H9 (cell line): ENCODE data around the gene C1orf21. TPM values are rescaled to one million over a fixed set of nuclear protein-coding genes. Genes with fewer than 3 reads are reported as not detected.

Experiments used
- DNase-seq: peaks from one replicate; pipeline ENCODE4 v3.0.0-alpha.2; 2017
- H2AFZ ChIP-seq: one replicate; pipeline ENCODE4 v1.6.1; 2013; ENCODE audit warnings: mild to moderate bottlenecking, low read length, control low read depth, moderate library complexity
- H2AK5ac ChIP-seq: 2 replicates; pipeline ENCODE4 v1.6.1; 2013; ENCODE audit warnings: low read length, control low read depth, mixed read lengths; ENCODE audit not compliant: insufficient read length
- H2BK120ac ChIP-seq: one replicate; pipeline ENCODE4 v1.6.1; 2013; ENCODE audit warnings: low read depth, mild to moderate bottlenecking, low read length, control low read depth, inconsistent platforms; ENCODE audit not compliant: poor library complexity, severe bottlenecking
- H2BK12ac ChIP-seq: 2 replicates; pipeline ENCODE4 v1.6.1; 2013; ENCODE audit warnings: low read length, control low read depth, mixed read lengths, low read depth; ENCODE audit not compliant: insufficient read length
- H2BK15ac ChIP-seq: 2 replicates; pipeline ENCODE4 v1.6.1; 2013; ENCODE audit warnings: low read depth, low read length, control low read depth
- H2BK20ac ChIP-seq: one replicate; pipeline ENCODE4 v1.6.1; 2013; ENCODE audit warnings: low read depth, mild to moderate bottlenecking, low read length, control low read depth, inconsistent platforms; ENCODE audit not compliant: poor library complexity, severe bottlenecking
- H2BK5ac ChIP-seq: 2 replicates; pipeline ENCODE4 v1.6.1; 2013; ENCODE audit warnings: low read length, control low read depth, mixed read lengths; ENCODE audit not compliant: insufficient read length
- H3K14ac ChIP-seq: 2 replicates; pipeline ENCODE4 v1.6.1; 2013; ENCODE audit warnings: low read length, control low read depth; ENCODE audit not compliant: insufficient read depth
- H3K18ac ChIP-seq: 2 replicates; pipeline ENCODE4 v1.6.1; 2013; ENCODE audit warnings: low read depth, mild to moderate bottlenecking, mixed read lengths, low read length, control low read depth; ENCODE audit not compliant: insufficient read length
- H3K23ac ChIP-seq: 2 replicates; pipeline ENCODE4 v1.6.1; 2013; ENCODE audit warnings: low read length, control low read depth, mixed read lengths, low read depth; ENCODE audit not compliant: insufficient read length
- H3K23me2 ChIP-seq: 2 replicates; pipeline ENCODE4 v1.6.1; 2013; ENCODE audit warnings: low read depth, mild to moderate bottlenecking, mixed read lengths, low read length, control low read depth; ENCODE audit not compliant: insufficient read length, poor library complexity, severe bottlenecking
- H3K27ac ChIP-seq: 2 replicates; pipeline ENCODE4 v1.5.1; 2013; ENCODE audit warnings: low read length, control low read depth, mixed read lengths, low read depth; ENCODE audit not compliant: insufficient read length
- H3K27me3 ChIP-seq: 2 replicates; pipeline ENCODE4 v1.6.1; 2013; ENCODE audit warnings: low read length, control low read depth, inconsistent platforms; ENCODE audit not compliant: insufficient read depth
- H3K4ac ChIP-seq: 2 replicates; pipeline ENCODE4 v1.6.1; 2013; ENCODE audit warnings: low read depth, mild to moderate bottlenecking, control low read depth, inconsistent platforms, low read length, moderate library complexity
- H3K4me1 ChIP-seq: 2 replicates; pipeline ENCODE4 v1.6.1; 2013; ENCODE audit warnings: low read length, control low read depth, inconsistent platforms; ENCODE audit not compliant: insufficient read depth
- H3K4me2 ChIP-seq: 2 replicates; pipeline ENCODE4 v1.6.1; 2013; ENCODE audit warnings: low read length, control low read depth, mixed read lengths; ENCODE audit not compliant: insufficient read length, insufficient read depth
- H3K56ac ChIP-seq: 2 replicates; pipeline ENCODE4 v1.6.1; 2013; ENCODE audit warnings: low read depth, mild to moderate bottlenecking, mixed read lengths, low read length, control low read depth; ENCODE audit not compliant: insufficient read length
- H3K79me1 ChIP-seq: 2 replicates; pipeline ENCODE4 v1.6.1; 2013; ENCODE audit warnings: low read depth, mild to moderate bottlenecking, moderate library complexity, low read length, control low read depth, inconsistent platforms; ENCODE audit not compliant: insufficient read depth, poor library complexity, severe bottlenecking
- H3K79me2 ChIP-seq: 2 replicates; pipeline ENCODE4 v1.6.1; 2013; ENCODE audit warnings: low read length, control low read depth, inconsistent platforms; ENCODE audit not compliant: insufficient read depth
- H3K9ac ChIP-seq: 2 replicates; pipeline ENCODE4 v1.6.1; 2013; ENCODE audit warnings: low read length, control low read depth, mixed read lengths; ENCODE audit not compliant: insufficient read length; ENCODE audit errors: extremely low read depth
- H3K9me3 ChIP-seq: one replicate; pipeline ENCODE4 v1.6.1; 2013; ENCODE audit warnings: low read depth, low read length, inconsistent platforms; ENCODE audit not compliant: control insufficient read depth
- H3T11ph ChIP-seq: one replicate; pipeline ENCODE4 v1.6.1; 2013; ENCODE audit warnings: mild to moderate bottlenecking, low read length, control low read depth, inconsistent platforms
- H4K20me1 ChIP-seq: one replicate; pipeline ENCODE4 v1.6.1; 2013; ENCODE audit not compliant: control insufficient read depth, insufficient read length, insufficient read depth
- H4K5ac ChIP-seq: 2 replicates; pipeline ENCODE4 v1.6.1; 2013; ENCODE audit warnings: low read depth, mild to moderate bottlenecking, mixed read lengths, low read length, control low read depth; ENCODE audit not compliant: insufficient read length
- H4K8ac ChIP-seq: replicated peaks from 2 replicates; pipeline ENCODE4 v1.6.1; 2013; ENCODE audit warnings: low read length, control low read depth, mixed read lengths, low read depth; ENCODE audit not compliant: insufficient read length
- H4K91ac ChIP-seq: 2 replicates; pipeline ENCODE4 v1.6.1; 2013; ENCODE audit warnings: low read depth, mild to moderate bottlenecking, moderate library complexity, mixed read lengths, low read length, control low read depth; ENCODE audit not compliant: insufficient read length
- H3K27ac Mint-ChIP-seq, 3 experiments: 2 replicates in 2 of 3; 3 replicates in 1 of 3; pipeline ENCODE4 v1.8.0; 2020 to 2021; ENCODE audit warnings: mixed read lengths in 3 of 3, mild to moderate bottlenecking in 1 of 3, moderate library complexity in 1 of 3
- H3K27me3 Mint-ChIP-seq: 2 replicates; pipeline ENCODE4 v1.8.0; 2021; ENCODE audit warnings: low read depth, mild to moderate bottlenecking, moderate library complexity, mixed read lengths
- H3K36me3 Mint-ChIP-seq, 3 experiments: 2 replicates in 2 of 3; 3 replicates in 1 of 3; pipeline ENCODE4 v1.8.0; 2020 to 2021; ENCODE audit warnings: low read depth in 3 of 3, mixed read lengths in 3 of 3; ENCODE audit not compliant: insufficient read depth in 1 of 3
- H3K4me1 Mint-ChIP-seq, 2 experiments: 2 replicates each; pipeline ENCODE4 v1.8.0; 2020; ENCODE audit warnings: mixed read lengths in 2 of 2
- H3K4me3 Mint-ChIP-seq, 2 experiments: 2 replicates in 1 of 2; 3 replicates in 1 of 2; pipeline ENCODE4 v1.8.0; 2020 to 2021; ENCODE audit warnings: mild to moderate bottlenecking in 2 of 2, mixed read lengths in 2 of 2, moderate library complexity in 1 of 2
- H3K9me3 Mint-ChIP-seq, 2 experiments: 2 replicates in 1 of 2; 3 replicates in 1 of 2; pipeline ENCODE4 v1.8.0; 2020; ENCODE audit warnings: mild to moderate bottlenecking in 2 of 2, mixed read lengths in 2 of 2, moderate library complexity in 1 of 2
- WGBS: extraction: QIAGEN DNeasy Blood & Tissue Kit; methylation state at CpG from one replicate; pipeline ENCODE4 v1.1.7; 2013; ENCODE audit warnings: missing lambda C conversion rate, low lambda C conversion rate, mixed read lengths; ENCODE audit not compliant: insufficient read length; ENCODE audit errors: extremely low coverage; 5-methylcytosine and 5-hydroxymethylcytosine counted together
- total RNA-seq: library from RNA; stranded (reverse); gene quantifications from 2 replicates; pipeline ENCODE4 v1.2.1, GENCODE V29; 2021
- TF ChIP-seq, protein P1 (sequence below): fragments of 200-600 bp; sonication (generic); conservative IDR thresholded peaks from 3 replicates; pipeline ENCODE4 v1.8.0; 2021; ENCODE audit warnings: antibody characterized with exemption, mild to moderate bottlenecking

C1orf21 gene
- total RNA-seq, 1 experiment from 2014 or later, result 36.0 TPM

DNA sequence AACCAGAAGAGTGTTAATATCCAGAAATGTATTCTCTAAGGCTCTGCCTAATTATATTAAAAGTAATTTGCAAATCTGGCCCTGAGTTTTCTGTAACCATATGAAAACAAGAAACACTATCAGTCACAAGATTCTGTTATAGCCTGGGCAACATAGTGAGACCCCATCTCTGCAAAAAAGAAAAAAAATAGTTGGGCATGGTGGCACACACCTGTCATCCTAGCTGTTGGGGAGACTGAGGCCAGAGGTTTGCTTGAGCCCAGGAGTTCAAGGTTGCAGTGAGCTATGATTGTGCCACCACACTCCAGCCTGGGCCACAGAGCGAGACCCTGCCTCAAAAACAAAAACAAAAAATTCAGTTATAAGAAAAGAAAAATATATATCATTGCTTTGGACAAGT, 25.6 kb downstream of the C1orf21 start:
- no peaks in the 10 kb centered on the region for H3K79me2 ChIP-seq
- peaks cover 33 to 46% of the 10 kb centered on the region in 2 experiments for H3K4me1 Mint-ChIP-seq

More for the DNA sequence above, 25.6 kb downstream of the C1orf21 start:
- H3K27ac Mint-ChIP-seq, result no peak overlapping the region
- H3K4ac ChIP-seq, result no peak overlapping the region
- no peaks in the 10 kb centered on the region for H3K9me3 ChIP-seq
- TF ChIP-seq, protein P1, sequence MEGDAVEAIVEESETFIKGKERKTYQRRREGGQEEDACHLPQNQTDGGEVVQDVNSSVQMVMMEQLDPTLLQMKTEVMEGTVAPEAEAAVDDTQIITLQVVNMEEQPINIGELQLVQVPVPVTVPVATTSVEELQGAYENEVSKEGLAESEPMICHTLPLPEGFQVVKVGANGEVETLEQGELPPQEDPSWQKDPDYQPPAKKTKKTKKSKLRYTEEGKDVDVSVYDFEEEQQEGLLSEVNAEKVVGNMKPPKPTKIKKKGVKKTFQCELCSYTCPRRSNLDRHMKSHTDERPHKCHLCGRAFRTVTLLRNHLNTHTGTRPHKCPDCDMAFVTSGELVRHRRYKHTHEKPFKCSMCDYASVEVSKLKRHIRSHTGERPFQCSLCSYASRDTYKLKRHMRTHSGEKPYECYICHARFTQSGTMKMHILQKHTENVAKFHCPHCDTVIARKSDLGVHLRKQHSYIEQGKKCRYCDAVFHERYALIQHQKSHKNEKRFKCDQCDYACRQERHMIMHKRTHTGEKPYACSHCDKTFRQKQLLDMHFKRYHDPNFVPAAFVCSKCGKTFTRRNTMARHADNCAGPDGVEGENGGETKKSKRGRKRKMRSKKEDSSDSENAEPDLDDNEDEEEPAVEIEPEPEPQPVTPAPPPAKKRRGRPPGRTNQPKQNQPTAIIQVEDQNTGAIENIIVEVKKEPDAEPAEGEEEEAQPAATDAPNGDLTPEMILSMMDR, result no peak
- WGBS, result no CpG with 5 or more reads among the region's 1 CpG
- H4K20me1 ChIP-seq, result no peaks in the 10 kb centered on the region
- H3T11ph ChIP-seq, result no peak overlapping the region
- no peaks in the 10 kb centered on the region for H3K27me3 ChIP-seq
- no peak overlapping the region for H4K5ac ChIP-seq
- H3K23ac ChIP-seq, result no peak overlapping the region
- no peak overlapping the region for H3K27ac ChIP-seq
- peaks cover 2 to 21% (median 7%) of the 10 kb centered on the region in 3 experiments; a peak in 3 of 7 replicates for H3K36me3 Mint-ChIP-seq
- DNase-seq, result no peak
- H2BK20ac ChIP-seq, result no peak overlapping the region
- H2BK120ac ChIP-seq, result no peak overlapping the region
- H2BK5ac ChIP-seq, result no peak overlapping the region
- no peak overlapping the region for H2BK15ac ChIP-seq
- H3K18ac ChIP-seq, result no peak overlapping the region
- no peak overlapping the region for H2BK12ac ChIP-seq
- no peak overlapping the region for H3K4me3 Mint-ChIP-seq
- no peaks in the 10 kb centered on the region for H3K9me3 Mint-ChIP-seq
- no peak overlapping the region for H4K91ac ChIP-seq
- no peak overlapping the region for H3K4me2 ChIP-seq
- H3K23me2 ChIP-seq, result no peaks in the 10 kb centered on the region
- no peak overlapping the region for H2AK5ac ChIP-seq
- no peak overlapping the region for H4K8ac ChIP-seq
- no peak overlapping the region for H3K9ac ChIP-seq
- H3K14ac ChIP-seq, result no peak overlapping the region
- H3K27me3 Mint-ChIP-seq, result no peaks in the 10 kb centered on the region
- peaks cover 5% of the 10 kb centered on the region for H3K4me1 ChIP-seq
- no peaks in the 10 kb centered on the region for H3K79me1 ChIP-seq
- no peak overlapping the region for H3K56ac ChIP-seq
- no peak overlapping the region for H2AFZ ChIP-seq
